Measurements from ENCODE around the gene RNF144A. TPM values are rescaled to one million over a fixed set of nuclear protein-coding genes. Genes with fewer than 3 reads are reported as not detected.

The RNF144A gene
- total and polyA plus RNA-seq, 9 donors, result 10.4 to 47.7 (median 23.9) TPM

GRCh38 chr2:7016601-7017211 lies 99.5 kb downstream of the RNF144A start:
- peak in 2 of 5 donors; percentile 39 to 61 for DNase-seq
- TF ChIP-seq CTCF (IDR thresholded peaks at IDR 0.05) (no peak), POLR2A (IDR thresholded peaks at IDR 0.05) (no peak), EP300 (IDR thresholded peaks at IDR 0.05) (no peak)
- H3K36me3 ChIP-seq, result no peaks in the 10 kb centered on the region
- WGBS, 3 donors, result 50 to 56% (median 54%) methylated on average over 11 of the region's 11 CpGs
- no peak overlapping the region for H3K4me3 ChIP-seq
- peaks cover 17% of the 10 kb centered on the region for H3K4me1 ChIP-seq (ENCODE audit: insufficient read depth)
- H3K27me3 ChIP-seq, result no peaks in the 10 kb centered on the region
- intact Hi-C loops (cut with DNase I), result no loop called here
- H3K27ac ChIP-seq, result peak overlapping the region in 1 of 2 donors; percentile 77
- H3K9me3 ChIP-seq, result no peaks in the 10 kb centered on the region

- intact Hi-C loops (cut with DNase I), result no loop called here
- WGBS, 3 donors, result 60 to 68% (median 60%) methylated on average over 14 of the region's 14 CpGs
- Histone ChIP-seq H3K4me1 (ENCODE audit: insufficient read depth) (peaks cover 17% of the 10 kb centered on the region), H3K9me3 (no peaks in the 10 kb centered on the region), H3K36me3 (no peaks in the 10 kb centered on the region), H3K4me3 (no peak overlapping the region), H3K27me3 (no peaks in the 10 kb centered on the region), H3K27ac (peak overlapping the region in 1 of 2 donors; percentile 77)
- no peak for DNase-seq
- TF ChIP-seq EP300 (IDR thresholded peaks at IDR 0.05) (no peak), CTCF (IDR thresholded peaks at IDR 0.05) (no peak), POLR2A (IDR thresholded peaks at IDR 0.05) (no peak)
Observed at GRCh38 chr2:7017671-7018281, 100.6 kb downstream of the RNF144A start.

- 47 to 57% (median 56%) methylated on average over 12 of the region's 12 CpGs for WGBS, 3 donors
Observed at GRCh38 chr2:7018282-7018701, 101.1 kb downstream of the RNF144A start.

GRCh38 chr2:7018767-7019166 lies 101.6 kb downstream of the RNF144A start:
- H3K9me3 ChIP-seq, result no peaks in the 10 kb centered on the region
- TF ChIP-seq POLR2A (IDR thresholded peaks at IDR 0.05) (no peak), EP300 (IDR thresholded peaks at IDR 0.05) (no peak), CTCF (IDR thresholded peaks at IDR 0.05) (no peak)
- H3K4me3 ChIP-seq, result no peak overlapping the region
- intact Hi-C loops (cut with DNase I), result no loop called here
- H3K27me3 ChIP-seq, result no peaks in the 10 kb centered on the region
- no peaks in the 10 kb centered on the region for H3K36me3 ChIP-seq
- peaks cover 15% of the 10 kb centered on the region for H3K4me1 ChIP-seq (ENCODE audit: insufficient read depth)
- no peak for DNase-seq
- peak overlapping the region in 1 of 2 donors; percentile 77 for H3K27ac ChIP-seq
- 43 to 63% (median 54%) methylated on average over 5 of the region's 5 CpGs for WGBS, 3 donors

More at GRCh38 chr2:7018282-7018701, 101.1 kb downstream of the RNF144A start:
- TF ChIP-seq POLR2A (IDR thresholded peaks at IDR 0.05), result no peak
- no peak for TF ChIP-seq CTCF (IDR thresholded peaks at IDR 0.05)
- no peak for TF ChIP-seq EP300 (IDR thresholded peaks at IDR 0.05)
- H3K4me1 ChIP-seq (ENCODE audit: insufficient read depth), result peaks cover 17% of the 10 kb centered on the region
- H3K4me3 ChIP-seq, result no peak overlapping the region
- H3K36me3 ChIP-seq, result no peaks in the 10 kb centered on the region
- H3K27me3 ChIP-seq, result no peaks in the 10 kb centered on the region
- intact Hi-C loops (cut with DNase I), result no loop called here
- H3K9me3 ChIP-seq, result no peaks in the 10 kb centered on the region
- H3K27ac ChIP-seq, result peak overlapping the region in 1 of 2 donors; percentile 77
- peak in 1 of 5 donors; percentile 34 for DNase-seq

Data from ovary (tissue), 9 donors.